ENCODE results near the gene GARRE1. TPM values are rescaled to one million over a fixed set of nuclear protein-coding genes. Genes with fewer than 3 reads are reported as not detected.

The GARRE1 gene
- total and polyA plus RNA-seq, 2 experiments from 2014 or later = 16.0 to 20.0 TPM

DNA sequence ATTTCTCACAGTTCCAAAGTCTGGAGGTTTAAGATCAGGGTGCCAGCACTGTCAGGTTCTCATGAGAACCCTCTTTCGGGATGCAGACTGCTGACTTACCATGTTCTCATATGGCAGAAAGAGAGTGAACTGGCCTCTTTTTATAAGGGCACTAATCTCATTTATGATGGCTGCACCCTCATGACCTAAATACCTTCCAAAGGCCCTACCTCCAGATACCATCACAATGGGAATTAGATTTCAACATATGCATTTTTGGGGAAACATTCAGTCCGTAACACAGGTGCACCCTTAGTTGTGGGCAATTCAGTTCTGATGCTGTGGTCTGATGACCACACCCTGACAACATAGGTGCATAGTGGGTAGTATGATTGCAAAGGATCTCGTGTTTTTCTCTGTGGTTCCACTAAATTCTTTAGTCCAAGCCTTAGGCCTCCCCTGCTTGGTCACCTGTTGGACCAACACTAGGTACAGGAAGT, 33.3 kb downstream of the GARRE1 start:
- no peaks in the 10 kb centered on the region for H3K27me3 ChIP-seq (ENCODE audit: insufficient read depth)
- H3K4me3 Mint-ChIP-seq = no peak overlapping the region
- H3F3A ChIP-seq (replicated peaks; ENCODE audit: low read depth) = peaks cover 3% of the 10 kb centered on the region; the same call in 1 of the 2 replicates
- no peak for DNase-seq (ENCODE audit: low spot score)
- H3K79me2 ChIP-seq (replicated peaks; ENCODE audit: insufficient read depth) = no peaks in the 10 kb centered on the region
- H3K4me1 Mint-ChIP-seq = peaks cover 2% of the 10 kb centered on the region; the same call in 1 of the 3 replicates
- no peak overlapping the region for H3K4me3 ChIP-seq
- peaks cover 2% of the 10 kb centered on the region for H3K27me3 Mint-ChIP-seq (ENCODE audit: insufficient read depth, low read depth, poor library complexity)
- no peaks in the 10 kb centered on the region for H3K4me1 ChIP-seq (ENCODE audit: insufficient read depth)
- H4K20me1 ChIP-seq (replicated peaks; ENCODE audit: insufficient read depth) = peaks cover 2% of the 10 kb centered on the region
- no peak for ATAC-seq
- no peak overlapping the region for H3K27ac ChIP-seq (ENCODE audit: low read depth)
- peaks cover 4% of the 10 kb centered on the region; the same call in 1 of the 3 replicates for H3K36me3 Mint-ChIP-seq (ENCODE audit: low read depth)
- no peak overlapping the region for H2AFZ ChIP-seq
- H3K9me2 ChIP-seq (ENCODE audit: insufficient read depth) = no peaks in the 10 kb centered on the region
- TF ChIP-seq, protein P1, sequence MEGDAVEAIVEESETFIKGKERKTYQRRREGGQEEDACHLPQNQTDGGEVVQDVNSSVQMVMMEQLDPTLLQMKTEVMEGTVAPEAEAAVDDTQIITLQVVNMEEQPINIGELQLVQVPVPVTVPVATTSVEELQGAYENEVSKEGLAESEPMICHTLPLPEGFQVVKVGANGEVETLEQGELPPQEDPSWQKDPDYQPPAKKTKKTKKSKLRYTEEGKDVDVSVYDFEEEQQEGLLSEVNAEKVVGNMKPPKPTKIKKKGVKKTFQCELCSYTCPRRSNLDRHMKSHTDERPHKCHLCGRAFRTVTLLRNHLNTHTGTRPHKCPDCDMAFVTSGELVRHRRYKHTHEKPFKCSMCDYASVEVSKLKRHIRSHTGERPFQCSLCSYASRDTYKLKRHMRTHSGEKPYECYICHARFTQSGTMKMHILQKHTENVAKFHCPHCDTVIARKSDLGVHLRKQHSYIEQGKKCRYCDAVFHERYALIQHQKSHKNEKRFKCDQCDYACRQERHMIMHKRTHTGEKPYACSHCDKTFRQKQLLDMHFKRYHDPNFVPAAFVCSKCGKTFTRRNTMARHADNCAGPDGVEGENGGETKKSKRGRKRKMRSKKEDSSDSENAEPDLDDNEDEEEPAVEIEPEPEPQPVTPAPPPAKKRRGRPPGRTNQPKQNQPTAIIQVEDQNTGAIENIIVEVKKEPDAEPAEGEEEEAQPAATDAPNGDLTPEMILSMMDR (conservative IDR thresholded peaks at IDR 0.05; ENCODE audit: low read depth in 2 of 2) = no peak
- TF ChIP-seq ZNF114 (CRISPR knock-in tag; IDR thresholded peaks at IDR 0.05) = no peak
- TF ChIP-seq JUNB (IDR thresholded peaks at IDR 0.05; ENCODE audit: unreplicated experiment) = no peak
- TF ChIP-seq, protein P2, sequence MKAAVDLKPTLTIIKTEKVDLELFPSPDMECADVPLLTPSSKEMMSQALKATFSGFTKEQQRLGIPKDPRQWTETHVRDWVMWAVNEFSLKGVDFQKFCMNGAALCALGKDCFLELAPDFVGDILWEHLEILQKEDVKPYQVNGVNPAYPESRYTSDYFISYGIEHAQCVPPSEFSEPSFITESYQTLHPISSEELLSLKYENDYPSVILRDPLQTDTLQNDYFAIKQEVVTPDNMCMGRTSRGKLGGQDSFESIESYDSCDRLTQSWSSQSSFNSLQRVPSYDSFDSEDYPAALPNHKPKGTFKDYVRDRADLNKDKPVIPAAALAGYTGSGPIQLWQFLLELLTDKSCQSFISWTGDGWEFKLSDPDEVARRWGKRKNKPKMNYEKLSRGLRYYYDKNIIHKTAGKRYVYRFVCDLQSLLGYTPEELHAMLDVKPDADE (IDR thresholded peaks at IDR 0.05) = no peak
- TF ChIP-seq POLR2AphosphoS5 (IDR thresholded peaks at IDR 0.05; ENCODE audit: low read depth) = no peak
- no peak for TF ChIP-seq EZH2 (IDR thresholded peaks at IDR 0.05; ENCODE audit: low read depth, unreplicated experiment)
- no peak for TF ChIP-seq CREB1 (CRISPR knock-in tag; IDR thresholded peaks at IDR 0.05; ENCODE audit: low read depth)
- no peak for TF ChIP-seq NANOG (IDR thresholded peaks at IDR 0.05; ENCODE audit: borderline replicate concordance)
- TF ChIP-seq, protein P3, sequence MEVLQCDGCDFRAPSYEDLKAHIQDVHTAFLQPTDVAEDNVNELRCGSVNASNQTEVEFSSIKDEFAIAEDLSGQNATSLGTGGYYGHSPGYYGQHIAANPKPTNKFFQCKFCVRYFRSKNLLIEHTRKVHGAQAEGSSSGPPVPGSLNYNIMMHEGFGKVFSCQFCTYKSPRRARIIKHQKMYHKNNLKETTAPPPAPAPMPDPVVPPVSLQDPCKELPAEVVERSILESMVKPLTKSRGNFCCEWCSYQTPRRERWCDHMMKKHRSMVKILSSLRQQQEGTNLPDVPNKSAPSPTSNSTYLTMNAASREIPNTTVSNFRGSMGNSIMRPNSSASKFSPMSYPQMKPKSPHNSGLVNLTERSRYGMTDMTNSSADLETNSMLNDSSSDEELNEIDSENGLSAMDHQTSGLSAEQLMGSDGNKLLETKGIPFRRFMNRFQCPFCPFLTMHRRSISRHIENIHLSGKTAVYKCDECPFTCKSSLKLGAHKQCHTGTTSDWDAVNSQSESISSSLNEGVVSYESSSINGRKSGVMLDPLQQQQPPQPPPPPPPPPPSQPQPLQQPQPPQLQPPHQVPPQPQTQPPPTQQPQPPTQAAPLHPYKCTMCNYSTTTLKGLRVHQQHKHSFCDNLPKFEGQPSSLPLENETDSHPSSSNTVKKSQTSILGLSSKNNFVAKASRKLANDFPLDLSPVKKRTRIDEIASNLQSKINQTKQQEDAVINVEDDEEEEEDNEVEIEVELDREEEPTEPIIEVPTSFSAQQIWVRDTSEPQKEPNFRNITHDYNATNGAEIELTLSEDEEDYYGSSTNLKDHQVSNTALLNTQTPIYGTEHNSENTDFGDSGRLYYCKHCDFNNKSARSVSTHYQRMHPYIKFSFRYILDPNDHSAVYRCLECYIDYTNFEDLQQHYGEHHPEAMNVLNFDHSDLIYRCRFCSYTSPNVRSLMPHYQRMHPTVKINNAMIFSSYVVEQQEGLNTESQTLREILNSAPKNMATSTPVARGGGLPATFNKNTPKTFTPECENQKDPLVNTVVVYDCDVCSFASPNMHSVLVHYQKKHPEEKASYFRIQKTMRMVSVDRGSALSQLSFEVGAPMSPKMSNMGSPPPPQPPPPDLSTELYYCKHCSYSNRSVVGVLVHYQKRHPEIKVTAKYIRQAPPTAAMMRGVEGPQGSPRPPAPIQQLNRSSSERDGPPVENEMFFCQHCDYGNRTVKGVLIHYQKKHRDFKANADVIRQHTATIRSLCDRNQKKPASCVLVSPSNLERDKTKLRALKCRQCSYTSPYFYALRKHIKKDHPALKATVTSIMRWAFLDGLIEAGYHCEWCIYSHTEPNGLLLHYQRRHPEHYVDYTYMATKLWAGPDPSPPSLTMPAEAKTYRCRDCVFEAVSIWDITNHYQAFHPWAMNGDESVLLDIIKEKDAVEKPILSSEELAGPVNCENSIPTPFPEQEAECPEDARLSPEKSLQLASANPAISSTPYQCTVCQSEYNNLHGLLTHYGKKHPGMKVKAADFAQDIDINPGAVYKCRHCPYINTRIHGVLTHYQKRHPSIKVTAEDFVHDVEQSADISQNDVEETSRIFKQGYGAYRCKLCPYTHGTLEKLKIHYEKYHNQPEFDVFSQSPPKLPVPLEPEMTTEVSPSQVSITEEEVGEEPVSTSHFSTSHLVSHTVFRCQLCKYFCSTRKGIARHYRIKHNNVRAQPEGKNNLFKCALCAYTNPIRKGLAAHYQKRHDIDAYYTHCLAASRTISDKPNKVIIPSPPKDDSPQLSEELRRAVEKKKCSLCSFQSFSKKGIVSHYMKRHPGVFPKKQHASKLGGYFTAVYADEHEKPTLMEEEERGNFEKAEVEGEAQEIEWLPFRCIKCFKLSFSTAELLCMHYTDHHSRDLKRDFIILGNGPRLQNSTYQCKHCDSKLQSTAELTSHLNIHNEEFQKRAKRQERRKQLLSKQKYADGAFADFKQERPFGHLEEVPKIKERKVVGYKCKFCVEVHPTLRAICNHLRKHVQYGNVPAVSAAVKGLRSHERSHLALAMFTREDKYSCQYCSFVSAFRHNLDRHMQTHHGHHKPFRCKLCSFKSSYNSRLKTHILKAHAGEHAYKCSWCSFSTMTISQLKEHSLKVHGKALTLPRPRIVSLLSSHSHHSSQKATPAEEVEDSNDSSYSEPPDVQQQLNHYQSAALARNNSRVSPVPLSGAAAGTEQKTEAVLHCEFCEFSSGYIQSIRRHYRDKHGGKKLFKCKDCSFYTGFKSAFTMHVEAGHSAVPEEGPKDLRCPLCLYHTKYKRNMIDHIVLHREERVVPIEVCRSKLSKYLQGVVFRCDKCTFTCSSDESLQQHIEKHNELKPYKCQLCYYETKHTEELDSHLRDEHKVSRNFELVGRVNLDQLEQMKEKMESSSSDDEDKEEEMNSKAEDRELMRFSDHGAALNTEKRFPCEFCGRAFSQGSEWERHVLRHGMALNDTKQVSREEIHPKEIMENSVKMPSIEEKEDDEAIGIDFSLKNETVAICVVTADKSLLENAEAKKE (CRISPR knock-in tag; IDR thresholded peaks at IDR 0.05) = no peak
- TF ChIP-seq STAT1 (IDR thresholded peaks at IDR 0.05; ENCODE audit: unreplicated experiment) = no peak
- TF ChIP-seq, protein P4, sequence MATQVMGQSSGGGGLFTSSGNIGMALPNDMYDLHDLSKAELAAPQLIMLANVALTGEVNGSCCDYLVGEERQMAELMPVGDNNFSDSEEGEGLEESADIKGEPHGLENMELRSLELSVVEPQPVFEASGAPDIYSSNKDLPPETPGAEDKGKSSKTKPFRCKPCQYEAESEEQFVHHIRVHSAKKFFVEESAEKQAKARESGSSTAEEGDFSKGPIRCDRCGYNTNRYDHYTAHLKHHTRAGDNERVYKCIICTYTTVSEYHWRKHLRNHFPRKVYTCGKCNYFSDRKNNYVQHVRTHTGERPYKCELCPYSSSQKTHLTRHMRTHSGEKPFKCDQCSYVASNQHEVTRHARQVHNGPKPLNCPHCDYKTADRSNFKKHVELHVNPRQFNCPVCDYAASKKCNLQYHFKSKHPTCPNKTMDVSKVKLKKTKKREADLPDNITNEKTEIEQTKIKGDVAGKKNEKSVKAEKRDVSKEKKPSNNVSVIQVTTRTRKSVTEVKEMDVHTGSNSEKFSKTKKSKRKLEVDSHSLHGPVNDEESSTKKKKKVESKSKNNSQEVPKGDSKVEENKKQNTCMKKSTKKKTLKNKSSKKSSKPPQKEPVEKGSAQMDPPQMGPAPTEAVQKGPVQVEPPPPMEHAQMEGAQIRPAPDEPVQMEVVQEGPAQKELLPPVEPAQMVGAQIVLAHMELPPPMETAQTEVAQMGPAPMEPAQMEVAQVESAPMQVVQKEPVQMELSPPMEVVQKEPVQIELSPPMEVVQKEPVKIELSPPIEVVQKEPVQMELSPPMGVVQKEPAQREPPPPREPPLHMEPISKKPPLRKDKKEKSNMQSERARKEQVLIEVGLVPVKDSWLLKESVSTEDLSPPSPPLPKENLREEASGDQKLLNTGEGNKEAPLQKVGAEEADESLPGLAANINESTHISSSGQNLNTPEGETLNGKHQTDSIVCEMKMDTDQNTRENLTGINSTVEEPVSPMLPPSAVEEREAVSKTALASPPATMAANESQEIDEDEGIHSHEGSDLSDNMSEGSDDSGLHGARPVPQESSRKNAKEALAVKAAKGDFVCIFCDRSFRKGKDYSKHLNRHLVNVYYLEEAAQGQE (IDR thresholded peaks at IDR 0.05; ENCODE audit: unreplicated experiment) = no peak
- TF ChIP-seq EZH2phosphoT487 (IDR thresholded peaks at IDR 0.05; ENCODE audit: unreplicated experiment) = no peak
- H3K27ac Mint-ChIP-seq = no peak overlapping the region
- no peaks in the 10 kb centered on the region for H3K36me3 ChIP-seq (ENCODE audit: insufficient read depth)
- no peaks in the 10 kb centered on the region; the same call in 2 of the 3 replicates for H3K9me3 Mint-ChIP-seq
- no peak overlapping the region for H3K4me2 ChIP-seq

All from GM23338 (cell line).